Retina (tissue), 1 donor: ENCODE data around the gene NAV3.
A peak's percentile ranks its signal among the peaks of the same experiment; 100 is the strongest.

Source experiments
- DNase-seq: peaks from one replicate; pipeline ENCODE4 v3.0.0-alpha.2; 2016

Gene NAV3

GRCh38 chr12:77938301-77938700, 107.6 kb downstream of the NAV3 start:
- DNase-seq = no peak

- DNase-seq = no peak
Observed at GRCh38 chr12:77940011-77940423, 109.3 kb downstream of the NAV3 start.

GRCh38 chr12:77940567-77940966, 109.9 kb downstream of the NAV3 start:
- peak; percentile 26 for DNase-seq

DNA sequence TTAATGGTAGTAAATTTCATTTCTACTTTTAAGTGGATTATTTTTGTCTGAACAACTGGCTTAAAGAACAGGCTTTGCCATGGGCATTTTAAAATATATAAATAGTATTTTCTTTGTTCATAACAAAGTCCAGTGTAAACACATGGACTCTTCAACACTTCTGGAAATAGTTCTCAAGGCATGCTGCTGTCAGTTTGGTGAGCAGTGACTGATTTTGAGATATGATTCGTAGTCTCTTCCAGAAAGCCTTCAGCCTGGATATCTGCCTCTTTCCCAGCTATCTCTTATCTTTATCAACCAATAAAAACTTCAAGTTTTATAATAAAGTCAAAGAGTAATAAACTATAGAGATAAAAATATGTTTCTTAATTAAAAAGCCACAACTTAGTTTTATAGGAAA, 110.7 kb downstream of the NAV3 start:
- DNase-seq = peak; percentile 21

DNA sequence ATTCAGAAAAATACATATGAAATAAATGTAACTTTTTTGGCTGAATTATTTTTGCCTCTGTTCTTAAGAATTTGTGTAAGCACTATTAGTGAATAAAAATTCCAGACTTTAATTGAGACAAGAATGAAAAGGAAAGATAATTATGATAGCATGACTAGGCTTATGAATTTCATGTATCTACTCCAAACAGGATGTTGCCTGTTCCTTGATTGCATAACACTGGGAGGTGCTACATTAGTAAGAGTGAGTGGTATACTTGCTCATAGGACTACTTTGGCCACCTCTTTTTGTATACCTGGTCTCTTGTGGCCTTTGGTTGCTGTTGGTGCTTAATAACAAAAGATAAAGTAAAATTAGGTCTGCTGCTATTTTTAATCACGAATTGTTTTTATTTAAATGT, 112.8 kb downstream of the NAV3 start:
- no peak for DNase-seq

DNA sequence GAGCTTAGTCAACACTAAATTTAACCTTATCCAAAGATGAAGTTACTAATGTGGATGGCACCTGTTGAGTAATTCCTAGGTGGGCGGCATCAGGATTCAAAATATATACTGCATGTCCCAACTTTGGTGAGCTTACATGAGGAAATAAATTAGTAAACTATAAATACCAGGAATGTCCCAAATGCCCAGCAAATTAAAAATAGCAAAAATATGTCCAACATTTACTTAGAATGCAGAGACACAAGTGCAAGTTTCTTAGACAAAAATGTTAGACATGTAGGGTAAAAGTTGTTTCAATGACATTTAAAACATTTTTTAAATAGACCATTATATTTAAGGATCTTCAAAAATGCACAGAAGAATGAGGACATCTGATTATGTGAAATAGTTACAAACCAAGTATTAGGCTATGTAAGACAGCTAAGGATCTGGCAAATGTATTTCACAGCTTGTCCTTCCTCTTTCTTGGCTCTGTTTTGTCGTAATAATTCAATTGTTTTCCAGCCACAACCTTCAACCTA, 115.9 kb downstream of the NAV3 start:
- DNase-seq = no peak

DNA sequence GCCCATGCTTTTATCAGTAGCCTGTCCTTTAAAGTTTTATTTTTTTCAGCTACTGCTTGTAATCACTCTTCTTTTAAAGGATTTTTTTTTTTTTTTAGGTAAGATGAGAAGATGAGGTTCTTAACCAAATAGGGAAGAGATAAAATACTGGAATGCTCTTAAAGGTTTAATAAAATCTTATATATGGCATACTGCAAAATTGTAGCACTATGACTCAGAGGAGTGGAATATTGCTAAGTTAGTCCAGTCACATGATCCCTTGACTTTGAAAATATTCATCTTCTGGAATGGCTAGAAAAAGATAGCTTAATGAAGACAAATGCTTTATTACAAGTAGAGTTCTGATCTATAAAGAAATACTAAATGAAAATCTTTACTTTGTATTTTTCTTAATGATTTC, 116.6 kb downstream of the NAV3 start:
- DNase-seq = no peak

DNA sequence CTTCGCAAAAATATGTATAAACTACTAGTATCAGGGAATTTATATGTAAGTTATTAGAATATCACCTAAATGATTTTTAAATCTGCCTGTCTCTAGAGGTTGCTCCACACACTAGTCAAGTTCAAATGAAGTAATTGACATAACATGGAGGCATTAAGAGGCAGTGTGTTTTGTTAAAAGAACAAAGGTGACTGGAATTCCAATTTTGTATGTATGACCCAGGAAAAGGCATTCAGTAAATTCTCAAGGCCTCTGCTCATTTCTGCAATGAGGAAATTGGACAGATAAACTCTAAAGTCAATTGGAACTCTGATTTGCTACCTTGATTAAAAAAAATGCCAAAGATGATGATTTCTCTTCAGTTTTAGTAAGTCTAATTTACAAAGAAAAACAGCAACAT, 117.1 kb downstream of the NAV3 start:
- DNase-seq = no peak

DNA sequence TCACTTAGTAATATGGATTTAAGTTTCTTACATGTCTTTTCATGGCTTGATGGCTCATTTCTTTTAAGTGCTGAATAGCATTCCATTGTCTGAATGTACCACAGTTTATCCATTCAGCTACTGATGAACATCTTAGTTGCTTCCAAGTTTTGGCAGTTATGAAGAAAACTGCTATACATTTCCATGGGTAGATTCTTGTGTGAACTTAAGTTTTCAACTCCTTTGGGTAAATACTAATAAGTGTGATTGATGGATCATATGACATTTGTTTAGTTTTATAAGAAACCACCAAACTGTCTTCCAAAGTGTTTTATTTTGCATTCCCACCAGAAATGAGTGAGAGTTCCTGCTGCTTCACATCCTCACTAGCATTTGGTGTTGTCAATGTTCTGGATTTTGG, 119.2 kb downstream of the NAV3 start:
- no peak for DNase-seq

GRCh38 chr12:77953528-77954205, 123.0 kb downstream of the NAV3 start:
- DNase-seq = no peak

- no peak for DNase-seq
Observed at GRCh38 chr12:77954206-77954555, 123.5 kb downstream of the NAV3 start.

- no peak for DNase-seq
Observed at GRCh38 chr12:77957062-77957461, 126.4 kb downstream of the NAV3 start.

GRCh38 chr12:77963576-77964178, 133.0 kb downstream of the NAV3 start:
- no peak for DNase-seq

DNA sequence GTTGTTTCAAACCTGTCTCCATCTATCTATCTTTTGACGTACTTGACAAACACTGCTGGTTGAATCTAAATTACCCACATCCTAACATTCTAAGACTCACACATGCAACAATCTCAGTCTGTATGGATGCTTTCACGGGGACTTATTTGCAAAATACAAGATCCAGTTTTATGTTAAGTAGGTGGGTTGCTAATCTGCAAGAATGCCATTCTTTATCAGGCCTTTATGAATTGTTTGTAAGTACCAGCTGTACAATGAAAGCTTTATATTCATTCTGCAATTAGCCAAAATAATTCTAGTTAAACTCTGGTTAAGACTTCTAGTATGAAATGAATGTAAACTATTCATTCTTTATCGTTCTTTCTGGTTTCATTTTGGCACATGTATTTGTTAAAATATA, 135.1 kb downstream of the NAV3 start:
- no peak for DNase-seq

- DNase-seq = no peak
Observed at GRCh38 chr12:77968021-77968420, 137.3 kb downstream of the NAV3 start.

DNA sequence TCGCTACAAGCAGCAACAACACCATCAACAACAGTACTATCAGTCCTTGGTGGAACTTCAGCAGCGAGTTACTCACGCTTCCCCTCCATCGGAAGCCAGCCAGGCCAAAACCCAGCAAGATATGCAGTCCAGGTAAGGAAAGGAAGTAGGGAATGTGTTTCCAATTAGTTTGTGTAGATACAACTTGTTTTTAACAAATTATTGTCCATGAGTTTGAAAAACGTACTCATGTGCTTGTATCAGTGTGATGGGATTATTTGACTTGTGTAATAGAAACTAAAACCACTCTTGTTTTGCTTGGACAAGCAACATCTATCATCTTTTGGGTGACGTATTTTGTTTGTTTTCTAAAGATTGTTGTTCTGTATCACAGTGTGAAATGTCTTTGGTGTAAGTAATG, 137.9 kb downstream of the NAV3 start:
- no peak for DNase-seq

- DNase-seq = no peak
Observed at GRCh38 chr12:77973579-77973978, 142.9 kb downstream of the NAV3 start.

DNA sequence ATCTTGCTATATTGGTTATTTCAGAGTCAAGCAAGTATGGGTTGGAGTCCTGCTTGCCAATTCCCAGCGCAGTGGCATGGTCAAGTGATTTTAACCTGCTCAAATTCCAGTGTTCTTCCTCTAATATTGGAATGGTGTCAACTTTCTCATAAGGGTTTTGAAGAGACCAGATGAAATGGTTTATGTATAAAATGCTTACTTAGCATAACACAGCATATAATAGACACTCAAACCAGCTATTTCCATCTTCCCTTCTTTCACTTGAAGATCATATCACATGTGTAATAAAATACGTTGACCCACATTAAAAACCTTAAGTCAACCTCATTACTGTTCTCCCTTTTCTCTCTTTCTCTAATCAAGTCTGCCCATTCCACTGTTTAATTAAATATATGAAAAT, 144.0 kb downstream of the NAV3 start:
- no peak for DNase-seq

GRCh38 chr12:77979597-77980250, 149.0 kb downstream of the NAV3 start:
- no peak for DNase-seq

DNA sequence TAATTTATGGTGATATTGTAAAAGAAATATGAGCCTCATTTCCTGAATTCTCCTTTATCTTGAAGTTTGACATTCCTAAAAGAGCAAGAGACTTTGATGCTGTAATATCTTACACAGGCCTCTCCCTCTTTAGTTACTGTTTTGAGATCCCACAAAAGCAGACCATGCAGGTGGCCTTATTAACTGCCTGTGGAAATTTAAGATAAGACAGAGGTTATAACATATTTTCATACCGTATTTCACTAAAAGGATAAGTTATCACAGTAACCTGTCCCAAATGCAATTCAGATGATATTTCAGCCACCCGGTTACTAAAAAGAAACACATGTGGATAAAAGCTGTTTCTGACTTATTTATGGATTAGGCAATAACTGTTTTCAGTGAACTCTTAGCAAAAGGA, 150.1 kb downstream of the NAV3 start:
- DNase-seq = no peak

- DNase-seq = no peak
Observed at GRCh38 chr12:77983859-77984258, 153.2 kb downstream of the NAV3 start.

GRCh38 chr12:77992760-77993159, 162.1 kb downstream of the NAV3 start:
- peak; percentile 14 for DNase-seq

- no peak for DNase-seq
Observed at GRCh38 chr12:77993658-77994057, 163.0 kb downstream of the NAV3 start.

DNA sequence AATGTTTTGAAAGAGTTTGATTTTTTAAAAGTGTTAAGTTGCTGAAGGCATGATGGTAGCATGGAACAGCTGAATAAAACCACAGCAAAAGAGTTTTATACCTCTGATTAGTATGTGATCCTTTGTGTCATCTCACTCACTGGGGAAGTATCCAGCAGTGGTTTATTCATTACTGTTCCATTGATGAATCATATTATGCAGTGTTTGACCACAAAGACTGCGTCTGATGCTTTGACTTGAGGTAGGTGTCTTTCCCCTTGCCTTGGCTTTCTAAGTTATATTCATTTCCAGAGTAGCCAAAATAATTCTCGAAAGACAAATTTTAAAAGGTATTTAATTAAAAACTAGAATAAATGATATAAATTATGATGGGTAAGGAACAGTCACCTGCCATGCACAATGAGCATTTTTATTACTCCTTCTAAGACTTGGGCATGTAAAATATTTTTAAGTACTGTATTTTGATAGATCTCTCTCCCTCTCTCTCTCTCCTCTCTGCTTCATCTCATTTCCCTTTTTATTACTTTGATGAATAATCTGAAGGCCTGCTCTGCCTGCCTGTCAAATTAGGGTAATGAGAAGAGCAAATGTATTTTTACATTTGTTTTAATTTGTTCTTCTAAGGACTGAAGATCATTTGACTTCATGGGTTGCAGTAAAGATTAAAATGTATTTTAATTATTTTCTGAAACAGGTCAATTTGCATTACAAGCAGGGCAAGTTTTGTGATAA, 164.9 kb downstream of the NAV3 start:
- DNase-seq = no peak
